Activated T-helper 1 cell treated with anti-CD3 and anti-CD28 coated beads, Interleukin-2, amount 50 U/mL, for 16 hours (primary cell): ENCODE results near the gene BLID.

Experiments used
- DNase-seq, 2 donors: peaks; one replicate each; pipeline ENCODE4 v3.0.0-alpha.2; 2020; ENCODE audit warnings: low read depth in 1 of 2, low spot score in 1 of 2

The BLID gene

DNA sequence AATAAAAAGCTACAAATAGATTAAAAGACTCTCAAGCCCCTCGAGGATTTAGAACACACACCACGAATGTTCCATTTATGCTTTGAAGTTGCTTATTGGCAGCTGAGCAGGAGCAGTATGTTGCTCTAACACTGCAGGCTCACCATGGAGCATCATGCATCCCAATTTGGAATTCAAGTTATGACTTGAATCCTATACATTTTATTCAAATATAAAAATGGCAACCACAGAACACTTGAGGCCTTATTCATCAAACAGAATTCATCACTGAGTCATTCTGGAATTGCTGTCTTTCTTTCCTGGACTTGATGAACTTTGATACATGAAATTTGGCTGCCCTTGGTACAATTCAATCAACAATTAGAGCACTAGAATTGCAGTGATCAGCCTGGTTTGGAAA, 24.5 kb upstream of the BLID start:
- no peak for DNase-seq

DNA sequence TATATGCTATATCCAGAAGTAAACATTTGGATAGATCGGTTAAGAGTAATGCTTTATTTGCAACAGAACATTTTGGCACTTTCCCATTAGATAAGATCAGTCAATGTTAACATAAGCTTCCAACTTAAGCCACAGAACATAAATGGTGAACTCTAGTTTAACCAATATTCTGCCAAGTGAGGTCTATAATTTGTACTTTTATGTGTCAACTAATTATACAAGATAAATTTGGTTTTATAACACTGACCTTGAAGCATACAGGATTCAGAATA, 23.5 kb upstream of the BLID start:
- no peak for DNase-seq

DNA sequence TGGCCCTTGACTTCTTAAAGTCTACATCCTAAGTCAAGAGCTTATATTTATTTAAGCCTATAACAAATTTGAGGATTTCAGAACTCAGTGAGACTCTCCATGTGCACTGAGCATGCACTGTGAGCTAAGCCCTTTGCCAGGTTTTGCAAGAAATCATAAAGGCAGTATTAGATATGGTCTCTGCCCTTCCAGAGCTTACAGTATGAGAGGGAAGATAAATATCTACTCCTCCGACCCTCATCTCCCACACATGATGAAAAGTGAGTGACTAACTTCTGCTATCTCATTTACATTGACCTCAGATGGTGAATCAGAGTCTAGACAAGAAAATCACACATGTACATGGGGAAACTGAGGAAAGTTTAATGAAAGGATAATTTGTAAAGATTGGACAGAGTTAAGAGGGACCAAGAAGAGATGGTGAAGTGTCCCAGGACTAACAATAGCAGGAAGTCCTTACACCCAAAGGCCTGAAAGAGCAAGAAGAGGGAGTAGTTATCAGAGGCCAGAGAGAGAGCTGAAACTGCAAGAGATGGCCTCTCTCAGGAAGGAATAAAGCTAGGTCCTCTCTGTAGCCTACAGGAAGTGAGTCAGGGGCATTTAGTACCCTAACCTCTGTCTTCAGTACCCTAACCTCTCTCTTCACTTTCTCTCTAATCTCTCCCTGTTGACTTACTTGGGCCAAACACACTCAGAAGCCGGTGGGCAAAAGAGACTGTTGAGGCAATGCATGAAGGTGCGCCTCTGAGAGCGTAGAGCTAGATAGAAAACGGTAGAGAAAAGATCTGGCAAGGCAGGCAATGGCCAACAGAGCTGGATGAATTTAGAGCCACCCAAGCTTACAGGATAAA, 23.0 kb upstream of the BLID start:
- no peak for DNase-seq

DNA sequence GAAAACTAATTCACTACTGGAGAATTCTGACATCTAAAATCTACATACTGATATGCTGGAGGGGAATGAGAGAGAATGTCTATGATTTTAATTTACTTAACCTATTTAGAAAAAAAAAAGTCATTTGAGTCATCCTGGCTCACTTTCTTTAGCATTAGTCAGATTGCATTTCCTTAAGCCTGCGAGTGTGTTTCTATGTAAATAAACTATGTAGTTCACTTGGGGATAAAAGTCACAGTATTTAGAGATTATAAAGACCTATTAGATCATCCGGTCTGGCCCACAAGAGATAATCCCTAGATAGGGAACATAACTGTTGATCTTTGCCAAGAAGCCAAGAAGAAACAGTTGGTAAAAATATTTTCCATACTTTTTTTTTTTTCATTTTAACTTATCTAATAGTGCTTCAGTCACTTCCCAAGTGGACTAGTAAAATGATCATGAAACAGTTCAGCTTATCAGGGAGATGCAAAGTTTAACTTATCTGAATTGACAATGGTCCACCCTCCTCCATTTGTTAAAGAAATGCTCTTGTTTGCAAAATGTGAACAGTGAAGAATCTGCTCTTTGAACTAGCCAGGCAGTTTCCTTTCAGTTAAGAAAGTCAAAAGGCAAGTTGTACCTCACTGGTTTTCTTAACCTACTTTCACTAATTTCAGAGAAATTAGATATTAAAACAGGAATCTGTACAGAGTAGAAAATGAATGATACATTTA, 21.2 kb upstream of the BLID start:
- no peak for DNase-seq

DNA sequence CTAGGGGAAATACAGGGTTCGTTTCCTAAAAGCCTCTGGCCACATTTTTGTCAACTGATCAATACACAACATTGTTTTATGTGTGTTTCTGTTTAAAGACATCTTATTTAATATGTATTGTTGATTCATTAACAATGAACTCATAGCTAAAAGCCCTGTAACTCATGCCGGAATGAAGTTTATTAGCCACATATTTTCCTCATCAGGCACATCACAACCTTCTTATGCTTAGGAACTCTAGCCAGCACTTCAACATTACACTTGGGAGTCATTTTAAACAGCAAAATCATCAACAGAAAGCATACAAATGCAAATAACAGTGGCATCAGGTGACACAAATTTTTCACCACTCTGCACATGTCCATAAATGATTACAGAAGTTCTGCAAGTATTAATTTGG, 15.1 kb upstream of the BLID start:
- DNase-seq = no peak

DNA sequence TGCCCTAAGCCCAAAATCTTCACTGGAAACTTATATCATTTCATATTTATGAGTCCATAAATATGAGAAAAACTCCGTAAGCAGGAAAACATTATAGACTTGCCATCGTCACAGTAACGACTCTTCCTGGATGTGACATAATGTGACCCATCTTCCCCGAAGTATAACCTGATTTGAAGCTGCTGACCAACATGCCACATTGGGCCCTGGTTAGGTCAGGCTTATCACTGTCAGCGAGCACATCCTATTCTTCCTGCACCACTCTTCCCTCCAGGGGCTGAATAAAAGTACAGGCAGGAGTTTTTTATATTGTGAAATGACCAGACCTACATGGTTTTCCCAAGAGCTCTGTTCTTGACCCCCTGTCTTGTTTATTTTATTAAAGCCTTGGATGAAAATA, 12.1 kb upstream of the BLID start:
- DNase-seq = no peak

DNA sequence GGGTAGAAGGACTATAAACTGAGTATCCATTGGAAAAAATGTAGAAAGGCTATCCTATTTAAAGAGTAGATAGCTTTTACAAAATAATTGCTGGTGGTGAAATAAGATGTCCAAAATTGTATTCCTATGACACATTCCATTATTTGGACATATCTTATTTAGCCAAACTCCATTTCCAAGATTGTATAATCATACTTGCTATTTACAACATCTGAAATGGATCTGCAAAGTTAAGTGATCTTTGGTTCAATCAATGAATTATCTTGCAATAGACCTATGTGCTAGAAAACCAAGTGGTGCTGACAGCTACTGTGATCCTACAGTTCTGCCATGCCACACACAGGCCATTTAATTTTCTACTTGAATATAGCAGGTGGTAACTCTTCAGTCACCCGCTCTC, 11.0 kb upstream of the BLID start:
- DNase-seq = no peak

DNA sequence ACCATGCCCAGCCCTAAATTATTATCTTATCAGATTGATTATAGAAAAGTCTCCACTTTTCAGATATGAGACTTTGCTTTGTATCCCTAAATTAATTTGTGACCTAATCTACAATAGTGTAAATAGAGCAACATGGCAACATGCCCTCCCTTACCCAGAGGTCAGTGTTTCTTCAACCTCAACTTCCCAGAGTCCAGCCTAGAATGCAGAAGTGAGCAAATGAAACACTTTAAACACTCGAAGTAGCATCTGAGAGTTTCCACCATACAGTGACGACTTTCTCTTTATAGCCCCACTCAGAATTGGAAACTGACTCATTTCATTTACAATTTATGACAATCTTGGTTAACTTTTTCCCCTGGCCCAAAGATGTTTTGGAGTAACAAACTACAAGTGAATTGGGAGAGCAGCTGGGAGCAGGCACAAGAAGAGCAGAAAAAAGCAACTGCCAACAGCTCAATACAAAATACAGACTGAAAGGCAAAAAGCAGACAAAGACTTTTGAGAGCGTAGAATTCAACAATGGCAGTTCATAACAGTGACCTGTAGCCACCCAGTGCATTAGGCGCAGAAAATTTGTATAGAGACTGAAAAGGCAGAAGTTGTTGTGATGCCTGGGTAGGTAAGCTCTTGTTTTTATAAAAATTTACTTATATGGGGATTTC, 10.1 kb upstream of the BLID start:
- no peak for DNase-seq

DNA sequence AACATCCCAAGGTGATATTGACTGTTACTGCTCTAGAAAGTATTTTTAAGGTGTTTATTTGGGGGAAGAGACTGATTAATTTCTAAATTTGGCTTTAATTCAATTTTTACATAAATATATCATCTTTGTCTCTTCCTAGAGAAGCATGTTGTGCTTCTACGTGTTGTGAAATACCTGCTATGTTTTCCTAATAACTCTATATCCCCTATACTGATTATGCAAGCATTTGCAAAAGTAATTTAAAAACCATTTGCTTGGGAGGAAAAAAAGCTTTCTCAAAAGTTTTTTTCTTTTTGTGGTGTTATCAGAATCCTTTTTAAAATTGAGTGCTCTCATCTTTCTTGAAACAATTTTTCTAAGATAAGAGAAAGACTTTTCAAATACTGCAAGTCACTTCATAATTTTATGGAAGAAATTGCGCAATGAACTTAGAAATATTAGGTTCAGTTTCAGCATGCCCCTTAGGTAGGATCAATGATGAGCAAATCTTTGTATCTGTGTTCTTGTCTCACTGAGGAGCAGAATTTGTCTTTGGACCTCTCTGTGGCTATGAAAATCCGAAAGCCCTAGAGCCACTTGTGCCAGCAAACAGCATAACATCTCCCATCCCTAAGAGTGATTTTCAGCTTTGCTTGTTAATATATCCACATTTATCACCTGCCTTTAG, 7.4 kb upstream of the BLID start:
- DNase-seq = no peak

DNA sequence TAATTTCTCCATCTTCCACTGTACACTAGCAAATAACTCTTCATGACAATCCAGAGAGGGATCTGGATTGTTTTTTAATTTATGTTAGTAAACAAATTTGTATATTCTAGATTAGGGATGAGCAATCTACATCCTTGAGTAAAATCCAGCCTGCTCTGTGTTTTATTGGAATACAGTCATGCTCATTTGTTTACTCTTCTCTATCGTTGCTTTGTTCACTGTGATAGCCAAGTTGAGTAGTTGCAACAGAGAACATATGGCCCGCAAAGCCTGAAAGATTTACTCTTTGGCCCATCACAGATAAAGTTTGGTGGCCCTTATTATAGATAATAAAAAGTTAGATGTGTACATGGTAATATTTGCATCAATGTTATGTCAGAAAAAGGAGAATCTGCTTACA, 6.2 kb upstream of the BLID start:
- no peak for DNase-seq

DNA sequence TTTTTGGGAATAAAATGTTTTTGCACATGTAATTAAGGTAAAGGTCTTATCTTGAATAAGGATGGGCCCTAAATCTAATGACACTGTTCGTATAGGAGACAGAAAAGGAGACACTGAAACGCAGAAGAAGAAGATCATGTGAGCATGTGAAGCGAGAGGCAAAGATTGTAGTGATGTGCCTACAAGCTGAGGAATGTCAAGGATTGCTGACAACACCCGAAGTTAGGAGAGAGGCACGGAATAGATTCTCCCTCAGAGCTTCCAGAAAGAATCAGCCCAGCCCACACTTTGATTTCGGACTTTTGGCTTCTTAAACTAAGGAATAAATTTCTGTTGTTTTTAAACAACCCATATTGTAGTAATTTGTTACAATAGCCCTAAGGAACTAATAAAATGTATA, 4.1 kb upstream of the BLID start:
- DNase-seq = no peak

DNA sequence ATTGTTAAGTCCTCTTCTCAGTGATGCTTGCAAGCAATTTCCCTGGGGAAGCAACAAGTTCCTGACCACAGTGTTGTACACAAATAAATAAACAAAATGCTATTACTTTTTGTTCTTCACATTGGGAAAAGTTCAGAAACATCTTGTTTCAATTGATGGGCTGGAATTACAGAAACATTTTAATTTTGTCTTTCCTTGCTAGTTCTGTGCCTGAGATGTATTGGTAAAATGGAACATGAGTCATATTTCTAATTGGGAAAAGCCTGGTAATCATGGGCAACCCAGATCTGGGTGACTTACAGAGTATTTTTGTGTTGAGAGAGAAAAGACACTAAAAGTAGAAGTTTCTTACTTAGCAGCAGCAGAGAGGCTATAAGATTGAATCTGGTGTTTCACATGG, 576 bp upstream of the BLID start:
- no peak for DNase-seq

DNA sequence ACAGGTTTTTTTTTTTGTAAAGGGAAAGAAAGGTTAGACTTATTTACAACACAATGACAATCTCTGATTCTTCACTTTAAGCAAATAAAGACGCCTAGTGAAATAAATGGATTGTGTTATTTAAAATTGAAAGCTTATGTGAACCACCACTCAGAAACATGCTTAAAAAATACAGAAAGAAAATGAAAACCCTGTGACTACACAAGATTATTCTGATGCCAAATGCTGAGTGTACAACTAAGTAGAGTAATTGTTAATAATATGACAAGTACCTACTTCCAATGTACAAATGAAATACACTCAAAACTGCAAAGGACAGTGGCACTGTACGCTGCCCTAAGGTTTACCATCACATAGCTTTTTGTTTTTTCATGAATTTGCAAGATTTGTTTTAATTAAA, 1.0 kb downstream of the BLID start:
- no peak for DNase-seq

DNA sequence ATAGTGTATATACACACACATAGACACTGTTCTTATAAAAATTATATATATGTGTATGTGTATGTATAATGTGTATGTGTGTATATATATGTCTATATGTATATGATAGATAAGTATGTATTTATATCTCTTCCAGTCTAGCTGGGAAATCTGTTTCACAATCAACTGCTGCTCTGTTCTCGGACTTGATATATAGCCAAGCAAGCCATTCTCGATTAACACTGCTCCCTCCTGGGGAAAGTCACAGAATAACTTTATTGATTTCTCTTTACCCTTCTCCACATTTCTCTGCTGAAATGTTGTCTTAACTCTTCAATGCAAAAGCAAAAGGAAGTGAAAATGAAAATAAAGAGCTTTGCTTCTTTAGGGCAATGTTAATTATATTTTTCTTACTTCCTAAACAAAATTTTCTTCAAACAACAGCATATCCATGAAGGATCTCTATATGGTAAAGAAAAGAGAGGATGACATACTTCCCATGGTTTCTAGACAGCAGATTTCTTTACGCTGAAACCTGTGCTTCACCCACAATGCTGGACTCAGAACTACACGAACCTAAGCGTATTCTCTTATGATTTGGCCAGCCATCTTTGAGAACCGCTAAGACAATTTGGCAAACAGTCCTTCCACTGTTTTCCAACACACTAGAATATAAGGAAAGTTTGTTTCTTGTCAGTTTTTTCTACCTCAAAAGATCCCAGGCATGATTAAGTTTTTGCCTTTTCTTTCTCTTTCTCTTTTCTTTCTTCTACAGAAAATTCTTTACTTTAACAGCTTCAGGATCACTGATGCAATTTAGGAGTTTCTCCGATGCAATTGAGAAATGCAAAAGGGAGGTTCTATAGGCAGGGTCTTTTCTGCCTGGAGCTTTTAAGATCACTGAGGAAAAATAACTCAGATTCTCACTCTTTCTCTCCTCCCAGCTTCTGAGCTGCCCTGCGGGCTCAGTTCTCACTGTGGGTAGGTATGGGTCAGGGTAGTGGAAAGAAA, 1.9 kb downstream of the BLID start:
- DNase-seq = no peak

DNA sequence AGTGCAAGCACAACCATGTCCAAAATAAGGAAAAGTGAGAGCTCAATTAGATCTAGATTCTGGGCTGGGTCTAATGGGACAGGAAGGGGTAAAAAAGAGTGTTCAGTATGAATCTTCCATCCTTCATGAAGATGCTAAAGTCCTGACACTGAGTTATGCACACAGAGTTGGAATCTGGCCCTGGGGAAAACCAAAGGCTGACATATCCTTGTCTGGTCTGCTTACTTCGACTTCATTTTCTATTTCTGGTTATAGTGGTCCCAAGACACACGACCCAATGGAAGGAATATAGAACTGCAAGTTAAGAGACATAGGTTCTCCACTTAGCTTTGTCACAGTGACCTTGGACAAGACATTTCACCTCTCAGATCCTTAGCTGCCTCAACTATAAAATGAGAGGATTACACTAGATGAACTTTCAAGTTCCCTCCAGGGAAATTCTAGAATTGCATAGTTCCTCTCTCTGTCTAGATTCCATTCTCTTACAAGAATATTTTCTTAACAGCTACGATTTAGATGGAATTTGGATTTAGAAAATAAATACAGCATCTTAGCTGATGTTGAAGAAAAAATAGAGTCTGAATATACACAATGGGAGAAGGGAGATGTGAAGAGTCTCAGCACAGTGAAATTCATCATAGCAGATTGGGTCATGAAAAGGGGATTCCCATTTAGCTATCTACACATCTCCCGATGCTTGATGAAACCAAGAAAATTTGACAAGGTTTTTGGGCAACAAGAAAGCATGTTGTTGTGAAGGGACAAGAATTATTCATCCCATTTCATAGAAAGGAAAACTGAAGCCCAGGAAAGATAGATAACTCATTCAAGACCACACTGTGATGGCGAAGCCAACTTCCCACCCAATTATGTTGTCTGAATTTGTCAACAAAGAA, 3.3 kb downstream of the BLID start:
- no peak for DNase-seq

DNA sequence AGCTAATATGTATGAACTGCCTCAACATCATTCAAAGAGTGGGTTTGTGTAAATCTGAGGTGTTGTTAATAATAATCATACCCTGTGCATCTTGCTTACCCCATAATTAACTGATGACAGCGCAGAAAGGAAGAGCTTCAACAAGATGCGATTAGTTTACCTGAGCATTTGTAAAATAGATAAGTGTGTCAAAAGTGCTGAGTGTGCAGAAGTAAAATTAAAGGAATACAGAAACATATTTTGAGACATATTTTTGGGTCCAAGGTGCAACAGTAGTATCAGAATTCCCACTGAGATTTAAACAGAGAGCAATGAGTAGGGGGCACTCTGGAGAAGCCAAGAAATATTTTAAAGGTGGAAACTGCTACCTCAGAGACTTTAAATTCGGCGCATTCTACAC, 6.1 kb downstream of the BLID start:
- DNase-seq = no peak

DNA sequence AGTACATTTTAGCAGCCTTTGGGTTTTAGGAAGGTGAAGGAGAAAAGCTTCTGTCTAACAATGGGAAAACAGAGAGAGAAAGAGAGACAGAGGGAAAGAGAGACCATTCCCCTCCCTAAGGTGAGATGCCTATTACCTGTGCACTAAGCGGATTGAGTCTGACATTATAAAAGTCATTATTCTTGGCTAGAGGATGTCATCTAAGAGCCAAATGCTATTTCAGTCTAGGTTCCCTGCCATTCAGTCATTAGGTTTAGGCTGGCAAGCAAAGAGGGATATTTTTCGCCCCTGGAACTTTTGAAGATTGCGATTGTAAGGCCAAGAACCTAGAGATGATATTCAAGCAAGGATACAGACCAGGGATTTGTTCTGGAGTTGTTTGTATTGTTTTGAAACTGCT, 7.2 kb downstream of the BLID start:
- no peak for DNase-seq

DNA sequence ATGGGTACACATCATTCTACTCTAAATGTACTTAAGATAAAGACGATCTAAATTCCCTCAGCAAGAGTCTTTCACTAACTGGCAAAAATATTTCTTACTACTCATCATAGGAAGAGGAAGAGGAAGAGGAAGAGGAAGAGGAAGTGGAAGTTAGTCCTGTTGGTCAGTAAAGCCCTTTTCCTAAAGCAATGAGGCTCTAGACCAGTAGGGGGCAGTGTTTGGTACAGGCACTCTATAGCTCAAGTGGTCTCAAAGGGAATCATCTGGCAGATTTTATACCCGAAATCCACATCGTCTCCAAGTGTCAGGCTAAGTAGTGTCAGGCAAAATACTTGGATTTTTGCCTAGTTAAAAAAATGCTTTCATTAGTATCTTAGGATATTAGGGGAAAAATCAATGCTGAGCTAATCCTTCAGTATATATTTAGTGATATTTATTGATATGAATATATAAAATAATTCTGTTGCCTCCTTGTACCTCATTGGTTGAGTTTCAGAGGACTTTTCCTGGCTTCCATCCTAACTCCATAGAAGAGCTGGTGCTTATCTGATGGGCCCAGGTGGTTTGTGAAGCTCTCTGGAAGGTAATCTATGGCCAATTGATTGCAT, 7.7 kb downstream of the BLID start:
- DNase-seq = no peak

DNA sequence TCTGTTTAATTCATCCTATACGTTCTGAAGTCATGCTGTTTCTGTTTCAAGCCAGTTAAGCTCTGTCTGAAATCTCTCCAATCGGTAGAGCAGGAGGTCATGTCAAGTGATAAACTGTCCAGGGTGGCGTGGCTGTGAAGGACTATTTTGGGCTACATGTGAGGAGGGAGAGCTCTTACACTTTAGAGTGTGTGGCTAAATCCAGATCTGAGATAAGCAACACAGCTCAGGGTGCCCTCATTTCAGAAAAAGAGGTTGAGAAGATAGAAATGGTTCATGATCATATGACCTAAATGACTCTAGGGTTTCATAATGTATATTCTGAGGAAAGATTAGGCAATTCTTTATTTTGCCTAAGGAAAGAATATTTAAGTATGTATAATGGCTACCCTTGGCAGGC, 8.4 kb downstream of the BLID start:
- no peak for DNase-seq
